ENCODE results near the gene CLP1. TPM values are rescaled to one million over a fixed set of nuclear protein-coding genes. Genes with fewer than 3 reads are reported as not detected.

The CLP1 gene
- 14.8 TPM for polyA plus RNA-seq (2013, experiment 1 of 2; ENCODE audit: insufficient read length)
- 10.1 TPM for polyA plus RNA-seq (2013, experiment 2 of 2; ENCODE audit: insufficient read length)

GRCh38 chr11:57657194-57658022, at the start of gene CLP1:
Gene CLP1, plus strand, starts transcription at chr11:57657762. Its CDS starts 1,715 bp downstream, at chr11:57659477.
- DNase-seq, result peak; percentile 99

GRCh38 chr11:57610170-57610569, 47.4 kb upstream of the CLP1 start:
- DNase-seq, result no peak

GRCh38 chr11:57614234-57614772, 43.3 kb upstream of the CLP1 start:
- DNase-seq, result no peak

- DNase-seq, result no peak
Measured at GRCh38 chr11:57615308-57615707, 42.3 kb upstream of the CLP1 start.

GRCh38 chr11:57616595-57616994, 41.0 kb upstream of the CLP1 start:
- no peak for DNase-seq

- no peak for DNase-seq
Measured at GRCh38 chr11:57618438-57618837, 39.1 kb upstream of the CLP1 start.

- no peak for DNase-seq
Measured at GRCh38 chr11:57619331-57619730, 38.2 kb upstream of the CLP1 start.

GRCh38 chr11:57620467-57620866, 37.1 kb upstream of the CLP1 start:
- no peak for DNase-seq

- no peak for DNase-seq
Measured at GRCh38 chr11:57622263-57622662, 35.3 kb upstream of the CLP1 start.

- DNase-seq, result no peak
Measured at GRCh38 chr11:57624864-57625263, 32.7 kb upstream of the CLP1 start.

- DNase-seq, result no peak
Measured at GRCh38 chr11:57626895-57627294, 30.7 kb upstream of the CLP1 start.

- DNase-seq, result no peak
Measured at GRCh38 chr11:57630171-57630570, 27.4 kb upstream of the CLP1 start.

- no peak for DNase-seq
Measured at GRCh38 chr11:57632116-57632515, 25.4 kb upstream of the CLP1 start.

GRCh38 chr11:57633394-57634070, 24.0 kb upstream of the CLP1 start:
- DNase-seq, result no peak

GRCh38 chr11:57634311-57634710, 23.3 kb upstream of the CLP1 start:
- no peak for DNase-seq

- DNase-seq, result no peak
Measured at GRCh38 chr11:57635246-57635645, 22.3 kb upstream of the CLP1 start.

- DNase-seq, result peak; percentile 48
Measured at GRCh38 chr11:57637626-57638004, 19.9 kb upstream of the CLP1 start.

- peak; percentile 93 for DNase-seq
Measured at GRCh38 chr11:57638005-57638781, 19.4 kb upstream of the CLP1 start.

- no peak for DNase-seq
Measured at GRCh38 chr11:57638811-57639320, 18.7 kb upstream of the CLP1 start.

- DNase-seq, result peak; percentile 75
Measured at GRCh38 chr11:57639321-57640067, 18.1 kb upstream of the CLP1 start.

- no peak for DNase-seq
Measured at GRCh38 chr11:57640068-57640800, 17.3 kb upstream of the CLP1 start.

Data from fibroblast of skin of back (primary cell).